D721Med (cell line): ENCODE data around the gene NRXN3.

ENCODE experiments used
- DNase-seq: peaks from one replicate; pipeline ENCODE4 v3.0.0; 2011; ENCODE audit warnings: low spot score; ENCODE audit not compliant: insufficient read length
- FAIRE-seq: peaks from 2 replicates; lab custom pipeline; 2011; peaks lifted over from hg19 to GRCh38; lab: Jason Lieb, UNC
- TF ChIP-seq, protein P1 (sequence below): IDR thresholded peaks from 2 replicates; pipeline ENCODE4 v1.5.1; 2012; ENCODE audit warnings: mild to moderate bottlenecking, control low read depth; ENCODE audit not compliant: insufficient read depth; ENCODE audit errors: missing control alignments

Gene NRXN3

DNA sequence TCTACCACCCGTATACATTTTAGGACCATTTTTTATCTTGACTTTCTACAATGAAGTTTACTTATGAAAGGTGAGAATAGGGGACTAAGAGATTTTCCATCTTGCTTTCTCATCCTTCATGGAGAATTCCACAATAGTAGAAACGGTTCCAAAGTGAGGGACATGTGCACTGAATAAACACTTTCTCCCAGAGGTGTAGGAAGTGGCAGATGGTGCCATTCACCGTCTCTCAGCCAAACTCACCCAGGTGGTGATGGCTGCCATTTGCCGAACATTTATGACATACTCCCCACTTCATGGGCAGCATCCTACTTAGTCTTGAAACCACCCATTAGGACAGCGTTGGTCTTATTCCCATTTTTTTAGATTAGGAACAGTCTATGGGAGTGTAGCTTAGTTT is 1500.6 kb downstream of the NRXN3 start:
- TF ChIP-seq, protein P1, sequence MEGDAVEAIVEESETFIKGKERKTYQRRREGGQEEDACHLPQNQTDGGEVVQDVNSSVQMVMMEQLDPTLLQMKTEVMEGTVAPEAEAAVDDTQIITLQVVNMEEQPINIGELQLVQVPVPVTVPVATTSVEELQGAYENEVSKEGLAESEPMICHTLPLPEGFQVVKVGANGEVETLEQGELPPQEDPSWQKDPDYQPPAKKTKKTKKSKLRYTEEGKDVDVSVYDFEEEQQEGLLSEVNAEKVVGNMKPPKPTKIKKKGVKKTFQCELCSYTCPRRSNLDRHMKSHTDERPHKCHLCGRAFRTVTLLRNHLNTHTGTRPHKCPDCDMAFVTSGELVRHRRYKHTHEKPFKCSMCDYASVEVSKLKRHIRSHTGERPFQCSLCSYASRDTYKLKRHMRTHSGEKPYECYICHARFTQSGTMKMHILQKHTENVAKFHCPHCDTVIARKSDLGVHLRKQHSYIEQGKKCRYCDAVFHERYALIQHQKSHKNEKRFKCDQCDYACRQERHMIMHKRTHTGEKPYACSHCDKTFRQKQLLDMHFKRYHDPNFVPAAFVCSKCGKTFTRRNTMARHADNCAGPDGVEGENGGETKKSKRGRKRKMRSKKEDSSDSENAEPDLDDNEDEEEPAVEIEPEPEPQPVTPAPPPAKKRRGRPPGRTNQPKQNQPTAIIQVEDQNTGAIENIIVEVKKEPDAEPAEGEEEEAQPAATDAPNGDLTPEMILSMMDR = no peak
- FAIRE-seq = no peak
- no peak for DNase-seq

DNA sequence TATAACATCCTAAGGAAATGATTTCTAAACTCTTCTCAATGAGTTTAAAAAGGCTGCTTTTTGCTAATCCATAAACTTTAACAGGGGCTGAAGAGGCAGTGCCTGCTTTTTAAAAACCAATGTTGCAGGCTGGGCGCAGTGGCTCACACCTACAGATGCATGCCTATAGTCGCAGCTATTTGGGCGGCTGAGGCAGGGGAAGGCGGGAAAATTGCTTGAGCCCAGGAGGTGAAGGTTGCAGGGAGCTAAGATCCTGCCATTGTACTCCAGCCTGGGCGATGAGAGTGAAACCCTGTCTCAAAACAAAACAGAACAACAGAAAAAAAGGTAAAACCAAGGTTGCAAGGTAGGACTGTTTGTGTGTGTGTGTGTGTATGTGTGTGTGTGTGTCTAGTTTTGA is 1509.9 kb downstream of the NRXN3 start:
- DNase-seq = no peak
- FAIRE-seq = no peak
- TF ChIP-seq, protein P1 = no peak

DNA sequence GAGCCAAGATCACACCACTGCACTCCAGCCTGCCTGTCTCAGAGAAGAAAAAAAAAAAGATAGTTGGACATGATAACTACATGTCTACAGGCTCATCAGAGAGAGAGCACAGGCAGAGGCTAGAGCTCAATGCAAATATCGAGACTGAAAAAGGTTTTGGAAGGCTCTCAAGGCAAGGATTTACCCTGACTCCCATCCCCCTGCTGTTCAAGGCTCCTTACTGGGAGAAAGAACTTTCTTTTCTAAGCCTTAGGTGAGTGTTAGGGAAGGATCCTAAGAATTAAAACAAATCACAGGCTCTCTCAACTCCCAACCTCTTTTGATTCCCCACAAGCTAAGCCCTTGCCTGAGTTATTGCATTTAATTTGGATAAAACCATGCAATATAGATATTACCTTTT is 1516.0 kb downstream of the NRXN3 start:
- FAIRE-seq (no peak), DNase-seq (no peak)
- TF ChIP-seq, protein P1 = no peak

DNA sequence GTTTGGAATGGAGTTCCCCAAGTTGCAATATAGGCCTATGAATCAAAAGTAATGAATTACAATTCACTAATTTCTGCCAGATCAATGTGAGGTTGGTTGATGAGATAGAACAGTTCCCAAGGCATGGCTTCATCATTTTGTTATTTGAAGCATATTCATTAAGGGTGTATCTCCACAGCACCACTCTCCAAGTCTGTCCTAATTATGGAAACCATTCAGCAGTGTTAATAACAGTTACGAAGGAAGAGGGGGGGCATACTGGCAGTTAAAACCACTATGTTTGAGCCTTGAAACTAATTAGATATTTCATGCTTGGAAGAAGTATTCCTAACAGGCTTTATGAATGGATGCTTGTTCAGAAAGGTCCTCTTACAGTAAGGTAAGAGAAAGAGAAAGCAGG is 1520.8 kb downstream of the NRXN3 start:
- DNase-seq = no peak
- no peak for FAIRE-seq
- TF ChIP-seq, protein P1 = no peak

- no peak for DNase-seq
- no peak for FAIRE-seq
Measured at GRCh38 chr14:79693935-79694334, 1523.8 kb downstream of the NRXN3 start.

DNA sequence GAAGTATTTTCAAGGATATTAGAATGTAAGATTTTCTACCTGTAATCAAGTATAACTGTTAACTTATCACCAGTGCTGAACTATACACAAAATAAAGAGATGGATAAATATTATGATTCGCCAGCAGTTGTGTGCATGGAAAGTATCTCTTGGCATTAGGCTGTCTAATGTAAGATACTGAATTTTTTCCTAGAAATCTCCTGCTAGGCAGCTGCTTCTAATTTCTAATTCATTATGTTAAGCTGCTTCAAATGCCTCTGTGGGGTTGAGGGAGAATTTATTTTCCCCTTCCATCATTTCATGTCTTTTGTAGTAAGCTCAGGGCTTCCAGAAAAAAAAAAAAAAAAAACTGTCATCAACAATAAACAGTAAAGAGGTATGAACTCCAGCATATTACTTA is 1525.1 kb downstream of the NRXN3 start:
- TF ChIP-seq, protein P1 = no peak
- FAIRE-seq (no peak), DNase-seq (no peak)

More at GRCh38 chr14:79693935-79694334, 1523.8 kb downstream of the NRXN3 start:
- TF ChIP-seq, protein P1 = no peak

DNA sequence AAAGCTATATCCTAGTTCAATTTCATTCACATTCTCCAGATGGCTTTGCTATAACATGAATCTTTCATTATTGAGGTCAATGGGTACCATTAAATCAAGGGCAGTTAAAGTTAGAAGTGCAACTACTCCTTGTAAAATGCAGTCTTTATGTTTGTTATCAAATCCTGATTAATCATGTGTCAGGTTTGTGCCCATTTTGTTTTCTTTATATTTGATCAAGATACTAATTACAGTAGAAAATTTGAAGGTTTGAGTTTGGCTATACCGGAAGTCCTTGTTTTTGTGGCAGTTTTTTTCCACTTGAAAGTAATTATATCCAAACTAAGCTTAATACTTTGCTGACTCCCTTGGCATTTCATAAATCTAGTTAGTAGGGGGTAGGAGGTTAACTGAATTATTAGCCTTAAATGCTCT is 1528.1 kb downstream of the NRXN3 start:
- no peak for DNase-seq
- TF ChIP-seq, protein P1 = no peak
- FAIRE-seq = no peak
